Activated B cell treated with CpG ODN at 0.5 μM for 24 hours (primary cell): ENCODE measurements around the gene CDC73. TPM values are rescaled to one million over a fixed set of nuclear protein-coding genes. Genes with fewer than 3 reads are reported as not detected.

Experiments used
- ATAC-seq: fragments of 200-7000 bp; cut with Tn5 transposase; one replicate; pipeline ENCODE4 v1.10.0; 2021; ENCODE audit warnings: low read depth, mild to moderate bottlenecking, moderate library complexity
- CTCF ChIA-PET: fragments of 350-600 bp; sonication (Branson Sonifier 250); formaldehyde crosslinking; loops from one replicate; lab custom pipeline; 2021; ENCODE audit warnings: antibody characterized with exemption; lab: Charles Lee
- POLR2A ChIA-PET: fragments of 350-600 bp; sonication (Branson Sonifier 250); formaldehyde crosslinking; loops from one replicate; lab custom pipeline; 2021; ENCODE audit warnings: antibody characterized with exemption; lab: Charles Lee
- DNase-seq: peaks from one replicate; pipeline ENCODE4 v3.0.0; 2022
- H3K27ac Mint-ChIP-seq: one replicate; pipeline ENCODE4 v1.8.0; 2020; ENCODE audit warnings: mixed read lengths
- H3K27me3 Mint-ChIP-seq: one replicate; pipeline ENCODE4 v1.8.0; 2021; ENCODE audit warnings: mixed read lengths
- H3K36me3 Mint-ChIP-seq: one replicate; pipeline ENCODE4 v1.8.0; 2021; ENCODE audit warnings: low read depth, mixed read lengths
- H3K4me1 Mint-ChIP-seq: one replicate; pipeline ENCODE4 v1.8.0; 2021; ENCODE audit warnings: mixed read lengths
- H3K4me3 Mint-ChIP-seq: one replicate; pipeline ENCODE4 v1.8.0; 2020; ENCODE audit warnings: mild to moderate bottlenecking, mixed read lengths
- H3K9me3 Mint-ChIP-seq: one replicate; pipeline ENCODE4 v1.8.0; 2020; ENCODE audit warnings: mixed read lengths
- intact Hi-C: fragments of 100-400 bp; cut with micrococcal nuclease; formaldehyde crosslinking; loops from one replicate; pipeline ENCODE4 v1.15.1; 2024
- total RNA-seq: library from RNA; stranded (reverse); gene quantifications from 2 replicates; pipeline ENCODE4 v1.2.3, GENCODE V29; 2022
- TF ChIP-seq, protein P1 (sequence below): fragments of 200-600 bp; IDR thresholded peaks from one replicate; pipeline ENCODE4 v1.8.0; 2022; ENCODE audit warnings: antibody characterized with exemption, mild to moderate bottlenecking

Gene CDC73
- total RNA-seq, 1 donor from 2014 or later, result 59.1 TPM

DNA sequence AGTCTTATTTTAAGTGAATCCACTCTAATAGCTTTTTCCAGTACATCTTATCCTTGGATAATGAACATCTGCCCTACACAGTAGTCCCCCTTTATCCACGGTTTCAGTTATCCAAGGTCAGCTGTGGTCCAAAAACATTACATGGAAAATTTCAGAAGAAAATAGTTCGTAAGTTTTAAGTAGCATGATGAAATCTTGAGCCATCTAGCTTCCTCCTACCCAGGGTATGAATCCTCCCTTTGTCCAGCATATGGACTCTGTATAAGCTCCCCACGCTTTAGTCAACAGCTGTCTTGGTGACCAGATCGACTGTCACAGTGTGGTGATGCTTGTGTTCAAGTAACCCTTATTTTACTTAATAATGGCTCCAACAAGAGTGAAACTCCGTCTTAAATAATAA lies 19.2 kb upstream of the CDC73 start:
- no peak overlapping the region for H3K4me3 Mint-ChIP-seq
- H3K4me1 Mint-ChIP-seq, result peaks cover 18% of the 10 kb centered on the region
- DNase-seq (no peak), ATAC-seq (no peak)
- TF ChIP-seq, protein P1, sequence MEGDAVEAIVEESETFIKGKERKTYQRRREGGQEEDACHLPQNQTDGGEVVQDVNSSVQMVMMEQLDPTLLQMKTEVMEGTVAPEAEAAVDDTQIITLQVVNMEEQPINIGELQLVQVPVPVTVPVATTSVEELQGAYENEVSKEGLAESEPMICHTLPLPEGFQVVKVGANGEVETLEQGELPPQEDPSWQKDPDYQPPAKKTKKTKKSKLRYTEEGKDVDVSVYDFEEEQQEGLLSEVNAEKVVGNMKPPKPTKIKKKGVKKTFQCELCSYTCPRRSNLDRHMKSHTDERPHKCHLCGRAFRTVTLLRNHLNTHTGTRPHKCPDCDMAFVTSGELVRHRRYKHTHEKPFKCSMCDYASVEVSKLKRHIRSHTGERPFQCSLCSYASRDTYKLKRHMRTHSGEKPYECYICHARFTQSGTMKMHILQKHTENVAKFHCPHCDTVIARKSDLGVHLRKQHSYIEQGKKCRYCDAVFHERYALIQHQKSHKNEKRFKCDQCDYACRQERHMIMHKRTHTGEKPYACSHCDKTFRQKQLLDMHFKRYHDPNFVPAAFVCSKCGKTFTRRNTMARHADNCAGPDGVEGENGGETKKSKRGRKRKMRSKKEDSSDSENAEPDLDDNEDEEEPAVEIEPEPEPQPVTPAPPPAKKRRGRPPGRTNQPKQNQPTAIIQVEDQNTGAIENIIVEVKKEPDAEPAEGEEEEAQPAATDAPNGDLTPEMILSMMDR, result no peak
- ChIA-PET POLR2A (no interaction called here), CTCF (no interaction called here)
- no peaks in the 10 kb centered on the region for H3K27me3 Mint-ChIP-seq
- no peaks in the 10 kb centered on the region for H3K9me3 Mint-ChIP-seq
- peaks cover 29% of the 10 kb centered on the region for H3K36me3 Mint-ChIP-seq
- H3K27ac Mint-ChIP-seq, result no peak overlapping the region
- intact Hi-C loops, result no loop called here

DNA sequence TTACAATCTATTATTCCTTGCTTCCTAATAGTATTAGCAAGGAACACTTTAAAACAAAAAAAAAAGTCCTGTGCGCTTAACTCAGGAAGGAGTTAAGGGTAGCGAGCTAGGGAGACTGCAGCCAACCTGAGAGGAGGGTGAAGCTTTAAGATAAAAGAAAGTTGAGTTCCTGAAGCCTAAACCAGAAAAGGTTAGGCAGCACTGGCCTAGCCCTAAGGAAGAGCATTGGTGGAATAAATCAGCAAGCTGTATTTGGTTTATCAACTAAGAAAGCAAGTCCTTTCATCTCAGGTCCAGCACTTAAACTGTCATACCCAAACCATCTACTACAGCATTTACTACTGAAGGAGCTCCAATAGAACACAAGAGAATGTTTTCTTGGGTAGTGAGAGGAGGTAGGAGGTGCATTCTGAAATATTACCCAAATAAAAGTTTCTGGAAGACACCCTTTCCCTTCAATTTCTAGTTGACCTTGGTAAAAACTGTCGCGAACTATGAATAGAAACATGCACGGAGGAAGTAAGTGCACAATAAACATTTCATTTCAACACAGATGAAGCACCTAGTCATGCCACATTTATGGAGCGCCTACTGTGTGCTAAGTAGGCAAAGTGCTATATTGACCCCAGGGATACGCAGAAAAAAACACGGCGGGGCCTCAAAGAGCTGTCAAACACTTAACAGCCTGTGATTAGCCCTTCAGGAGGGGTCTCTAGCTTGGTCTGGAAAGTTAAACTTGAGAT lies 17.9 kb upstream of the CDC73 start:
- intact Hi-C loops, result no loop called here
- TF ChIP-seq, protein P1, result no peak
- POLR2A ChIA-PET, result interaction anchor here (2.6 to 5.1 kb wide), 2 partner anchors 17 to 45 kb away, joined by 22 to 42 read pairs; partner anchors contain the start of genes CDC73, RO60 and UCHL5

DNA sequence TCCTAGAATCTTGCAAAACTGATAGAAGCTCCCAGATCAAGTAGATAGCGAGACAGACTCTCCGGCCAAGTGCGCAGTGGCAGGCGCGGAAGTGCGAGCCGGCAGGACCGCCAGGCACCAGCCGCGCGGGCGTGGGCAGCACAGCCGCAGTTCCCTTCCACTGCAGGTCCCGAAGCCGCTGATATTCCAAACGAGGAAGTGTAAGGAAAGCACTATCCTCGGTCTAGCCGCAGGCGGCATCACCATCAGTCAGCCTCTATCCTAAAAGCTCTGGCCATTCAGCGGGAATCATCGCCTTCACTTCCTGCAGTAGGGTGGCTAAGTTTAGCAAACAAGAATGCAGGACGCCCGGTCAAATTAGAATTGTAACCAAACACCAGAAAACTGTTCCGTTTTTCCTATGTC lies 17.3 kb upstream of the CDC73 start:
- peak overlapping the region; percentile 93 for H3K4me3 Mint-ChIP-seq
- peaks cover 18% of the 10 kb centered on the region for H3K4me1 Mint-ChIP-seq
- TF ChIP-seq, protein P1, result no peak
- intact Hi-C loops, result no loop called here
- DNase-seq (no peak), ATAC-seq (peak; percentile 23)
- CTCF ChIA-PET, result interaction anchor here (1.0 to 2.0 kb wide), 4 partner anchors 17 to 630 kb away, joined by 3 to 4 read pairs (median 4); partner anchors contain the start of gene CDC73
- H3K36me3 Mint-ChIP-seq, result peaks cover 17% of the 10 kb centered on the region
- H3K27me3 Mint-ChIP-seq, result no peaks in the 10 kb centered on the region
- POLR2A ChIA-PET, result interaction anchor here (2.6 to 5.1 kb wide), 2 partner anchors 17 to 46 kb away, joined by 22 to 42 read pairs; partner anchors contain the start of genes CDC73, RO60 and UCHL5
- H3K9me3 Mint-ChIP-seq, result no peaks in the 10 kb centered on the region
- H3K27ac Mint-ChIP-seq, result peak overlapping the region; percentile 76

More for the DNA sequence above, 17.9 kb upstream of the CDC73 start:
- H3K27me3 Mint-ChIP-seq, result no peaks in the 10 kb centered on the region
- ATAC-seq (no peak), DNase-seq (no peak)
- H3K36me3 Mint-ChIP-seq, result peaks cover 23% of the 10 kb centered on the region
- H3K4me3 Mint-ChIP-seq, result peak overlapping the region; percentile 93
- CTCF ChIA-PET, result interaction anchor here (1.0 to 2.0 kb wide), 4 partner anchors 16 to 629 kb away, joined by 3 to 4 read pairs (median 4); partner anchors contain the start of gene CDC73
- H3K4me1 Mint-ChIP-seq, result peaks cover 18% of the 10 kb centered on the region
- H3K9me3 Mint-ChIP-seq, result no peaks in the 10 kb centered on the region
- no peak overlapping the region for H3K27ac Mint-ChIP-seq

DNA sequence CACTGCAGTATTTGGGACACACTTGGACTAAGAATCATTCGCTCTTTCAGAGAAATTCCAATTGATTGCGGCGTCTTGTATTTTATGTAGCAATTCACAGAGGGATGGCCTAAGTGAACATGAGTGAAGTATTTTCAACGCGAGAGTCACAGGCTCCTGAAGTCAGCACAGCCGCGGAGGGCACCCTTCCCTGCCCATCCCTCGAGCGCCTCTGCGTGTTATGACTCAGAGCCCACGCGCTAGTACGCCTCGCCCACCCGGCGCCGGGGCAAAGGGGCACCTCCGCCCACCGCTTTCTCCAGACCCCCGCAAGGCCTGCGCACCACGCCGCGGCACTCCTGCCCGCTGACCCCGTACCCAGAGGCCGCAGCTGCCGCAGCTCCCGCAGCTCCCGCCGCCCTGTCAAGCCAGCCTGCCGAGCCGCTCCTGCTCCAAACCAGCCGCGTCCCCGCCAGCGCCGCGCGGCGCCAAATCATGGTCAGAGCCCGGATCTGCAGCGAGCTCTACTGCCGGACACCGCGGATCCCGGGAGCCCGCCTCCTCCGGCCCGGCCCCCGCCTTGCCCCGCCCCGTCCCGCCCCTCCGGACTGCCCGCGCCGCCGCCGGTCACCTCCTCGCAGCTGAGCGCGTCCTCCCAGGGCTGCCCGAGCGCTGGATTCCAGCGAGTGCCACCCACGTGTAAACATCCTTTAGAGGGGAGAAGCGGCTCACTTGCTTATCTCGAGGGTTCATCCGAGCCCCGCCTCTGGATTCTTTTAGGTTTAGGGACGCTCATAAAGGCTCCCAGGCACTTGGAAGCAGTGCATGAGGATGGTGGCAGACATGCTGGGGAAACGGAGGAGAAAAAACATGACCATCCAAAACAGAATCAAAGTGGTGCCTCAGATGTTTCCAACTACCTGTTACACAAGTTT lies 16.7 kb upstream of the CDC73 start, which contains the start of gene GLRX2:
TSS of gene GLRX2 (minus strand) at position 508 of the 914 bp plus-strand sequence. CDS start at position 476, 32 bp downstream.
- intact Hi-C loops, result loop anchor here (1.0 kb wide), 3 partner anchors 17 to 296 kb away; partner anchors contain the start of genes CDC73, RGS2, RO60 and UCHL5
- H3K9me3 Mint-ChIP-seq, result no peaks in the 10 kb centered on the region

More for the DNA sequence above, 16.7 kb upstream of the CDC73 start, which contains the start of gene GLRX2:
- DNase-seq (peak; percentile 50), ATAC-seq (peak; percentile 85)
- ChIA-PET POLR2A (interaction anchor here (0.8 to 5.1 kb wide), 3 partner anchors 16 to 46 kb away, joined by 3 to 42 read pairs (median 22); partner anchors contain the start of genes CDC73, RO60 and UCHL5), CTCF (interaction anchor here (1.0 to 2.0 kb wide), 4 partner anchors 16 to 86 kb away, joined by 3 to 4 read pairs (median 4); partner anchors contain the start of gene CDC73)
- TF ChIP-seq, protein P1, result no peak
- Mint-ChIP-seq H3K4me1 (peaks cover 18% of the 10 kb centered on the region), H3K27ac (peak within 1 kb of the TSS; percentile 76), H3K4me3 (peak within 1 kb of the TSS; percentile 93), H3K27me3 (no peaks in the 10 kb centered on the region), H3K36me3 (peaks cover 10% of the 10 kb centered on the region)
